ENCODE results near the gene SEM1. TPM values are rescaled to one million over a fixed set of nuclear protein-coding genes. Genes with fewer than 3 reads are reported as not detected.

SEM1 gene
- total and polyA plus RNA-seq, 2 donors (not counting 3 experiments of a cell fraction or from before 2014, with no cell fraction given), result 16.7 to 81.6 TPM

DNA sequence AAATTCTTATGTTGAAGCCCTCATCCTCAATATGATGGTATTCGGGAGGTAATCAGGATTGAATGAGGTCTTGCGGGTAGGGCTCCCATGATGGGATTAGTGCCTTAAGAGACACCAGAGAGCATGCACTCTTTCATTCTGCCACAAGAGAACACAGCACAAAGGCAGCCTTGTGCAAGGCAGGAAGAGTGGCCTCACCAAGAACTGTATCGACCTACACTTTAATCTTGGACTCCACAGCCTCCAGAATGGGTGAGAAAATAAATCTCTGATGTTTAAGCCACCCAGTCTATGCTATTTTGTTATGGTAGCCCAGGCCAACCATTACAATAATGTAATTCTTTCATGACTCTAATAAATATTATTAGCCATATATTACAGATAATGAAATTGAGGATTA, 8.4 kb downstream of the SEM1 start:
- peaks cover 2 to 3% of the 10 kb centered on the region in 2 experiments for H3K36me3 ChIP-seq (ENCODE audit: control insufficient read depth in 2 of 2, extremely low read depth in 1 of 2, insufficient read depth in 2 of 2, low read length in 2 of 2)
- H3K9ac ChIP-seq (replicated peaks; ENCODE audit: extremely low read depth, insufficient read depth, low read length), result no peak overlapping the region
- no peaks in the 10 kb centered on the region for H3K9me3 ChIP-seq (replicated peaks; ENCODE audit: control insufficient read depth, insufficient read depth, low read length)
- BruUV-seq (replicated peaks), result no TSS peak
- no peak overlapping the region for H2AFZ ChIP-seq (ENCODE audit: low read depth, low read length)
- no peak overlapping the region for H3K27ac ChIP-seq (ENCODE audit: insufficient read depth, low read depth, low read length)
- no peaks in the 10 kb centered on the region for H3K27me3 ChIP-seq (ENCODE audit: control insufficient read depth in 2 of 2, insufficient read depth in 2 of 2, low read length in 2 of 2)
- H3K4me1 ChIP-seq (ENCODE audit: control insufficient read depth, extremely low read depth, insufficient read depth, low read length), result peaks cover 7% of the 10 kb centered on the region
- no peak overlapping the region for H3K4me2 ChIP-seq (ENCODE audit: insufficient read depth, low read length)
- H3K9me1 ChIP-seq (replicated peaks; ENCODE audit: control insufficient read depth, extremely low read depth, insufficient read depth, low read length), result no peaks in the 10 kb centered on the region
- intact Hi-C loops (cut with micrococcal nuclease), result loop anchor here (2.0 to 10.0 kb wide), 2 partner anchors 308 to 786 kb away; no protein-coding TSS in a partner anchor
- DNase-seq (ENCODE audit: low read depth, low spot score), result no peak
- FAIRE-seq, result no peak
- TF ChIP-seq EZH2 (IDR thresholded peaks at IDR 0.05; ENCODE audit: borderline replicate concordance, low read depth, low read length, severe bottlenecking) (no peak), JUN (IDR thresholded peaks at IDR 0.05; ENCODE audit: borderline replicate concordance, insufficient read depth, insufficient read length, low read depth) (no peak), GATA2 (IDR thresholded peaks at IDR 0.05; ENCODE audit: insufficient read depth, insufficient read length, low read depth, low read length) (no peak), POLR2AphosphoS5 (IDR thresholded peaks at IDR 0.05; ENCODE audit: insufficient read depth, low read depth, low read length) (no peak), POLR2A (IDR thresholded peaks at IDR 0.05; ENCODE audit: low read depth, low read length) (no peak), MYC (IDR thresholded peaks at IDR 0.05; ENCODE audit: low read depth, low read length) (no peak), MAX (IDR thresholded peaks at IDR 0.05; ENCODE audit: insufficient read depth, insufficient read length) (no peak), FOS (IDR thresholded peaks at IDR 0.05; ENCODE audit: borderline replicate concordance, insufficient read depth, low read length) (no peak)
- TF ChIP-seq, protein P1, sequence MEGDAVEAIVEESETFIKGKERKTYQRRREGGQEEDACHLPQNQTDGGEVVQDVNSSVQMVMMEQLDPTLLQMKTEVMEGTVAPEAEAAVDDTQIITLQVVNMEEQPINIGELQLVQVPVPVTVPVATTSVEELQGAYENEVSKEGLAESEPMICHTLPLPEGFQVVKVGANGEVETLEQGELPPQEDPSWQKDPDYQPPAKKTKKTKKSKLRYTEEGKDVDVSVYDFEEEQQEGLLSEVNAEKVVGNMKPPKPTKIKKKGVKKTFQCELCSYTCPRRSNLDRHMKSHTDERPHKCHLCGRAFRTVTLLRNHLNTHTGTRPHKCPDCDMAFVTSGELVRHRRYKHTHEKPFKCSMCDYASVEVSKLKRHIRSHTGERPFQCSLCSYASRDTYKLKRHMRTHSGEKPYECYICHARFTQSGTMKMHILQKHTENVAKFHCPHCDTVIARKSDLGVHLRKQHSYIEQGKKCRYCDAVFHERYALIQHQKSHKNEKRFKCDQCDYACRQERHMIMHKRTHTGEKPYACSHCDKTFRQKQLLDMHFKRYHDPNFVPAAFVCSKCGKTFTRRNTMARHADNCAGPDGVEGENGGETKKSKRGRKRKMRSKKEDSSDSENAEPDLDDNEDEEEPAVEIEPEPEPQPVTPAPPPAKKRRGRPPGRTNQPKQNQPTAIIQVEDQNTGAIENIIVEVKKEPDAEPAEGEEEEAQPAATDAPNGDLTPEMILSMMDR (IDR thresholded peaks at IDR 0.05; ENCODE audit: extremely low read depth in 1 of 2, insufficient read depth in 1 of 2, low read depth in 1 of 2, low read length in 2 of 2), result no peak
- ChIA-PET POLR2A (no interaction called here), CTCF (interaction anchor here (1.3 kb wide), 1 partner anchor 12 kb away, joined by 3 read pairs; no protein-coding TSS in a partner anchor)
- H4K20me1 ChIP-seq (replicated peaks; ENCODE audit: control insufficient read depth, extremely low read depth, insufficient read depth, low read length), result peaks cover 27% of the 10 kb centered on the region
- H3K79me2 ChIP-seq (ENCODE audit: control insufficient read depth, insufficient read depth, low read length), result peaks cover 87% of the 10 kb centered on the region
- dilution Hi-C loops (cut with MboI; ENCODE audit: extremely low pct_ligation_motif_present, low sequenced_read_pairs), result no loop called here
- no peak overlapping the region for H3K4me3 ChIP-seq (replicated peaks in 1 of 3; ENCODE audit: insufficient read depth in 1 of 3, low read depth in 1 of 3, low read length in 3 of 3)
